ENCODE results near the gene GTF2H1. TPM values are rescaled to one million over a fixed set of nuclear protein-coding genes. Genes with fewer than 3 reads are reported as not detected.

The GTF2H1 gene
- total RNA-seq, 1 donor from 2014 or later: 57.1 TPM

- no peak for DNase-seq (ENCODE audit: low spot score)
Observed at GRCh38 chr11:18384157-18384641, 61.8 kb downstream of the GTF2H1 start.

GRCh38 chr11:18390088-18390487 is 67.7 kb downstream of the GTF2H1 start:
- Mint-ChIP-seq H3K27me3 (ENCODE audit: low read depth) (no peaks in the 10 kb centered on the region), H3K9me3 (ENCODE audit: low read depth) (no peaks in the 10 kb centered on the region), H3K27ac (ENCODE audit: unreplicated experiment) (peak overlapping the region; percentile 36), H3K4me3 (ENCODE audit: unreplicated experiment) (no peak overlapping the region), H3K4me1 (ENCODE audit: low read depth) (peaks cover 49% of the 10 kb centered on the region), H3K36me3 (ENCODE audit: low read depth) (peaks cover 2% of the 10 kb centered on the region)
- TF ChIP-seq, protein P1, sequence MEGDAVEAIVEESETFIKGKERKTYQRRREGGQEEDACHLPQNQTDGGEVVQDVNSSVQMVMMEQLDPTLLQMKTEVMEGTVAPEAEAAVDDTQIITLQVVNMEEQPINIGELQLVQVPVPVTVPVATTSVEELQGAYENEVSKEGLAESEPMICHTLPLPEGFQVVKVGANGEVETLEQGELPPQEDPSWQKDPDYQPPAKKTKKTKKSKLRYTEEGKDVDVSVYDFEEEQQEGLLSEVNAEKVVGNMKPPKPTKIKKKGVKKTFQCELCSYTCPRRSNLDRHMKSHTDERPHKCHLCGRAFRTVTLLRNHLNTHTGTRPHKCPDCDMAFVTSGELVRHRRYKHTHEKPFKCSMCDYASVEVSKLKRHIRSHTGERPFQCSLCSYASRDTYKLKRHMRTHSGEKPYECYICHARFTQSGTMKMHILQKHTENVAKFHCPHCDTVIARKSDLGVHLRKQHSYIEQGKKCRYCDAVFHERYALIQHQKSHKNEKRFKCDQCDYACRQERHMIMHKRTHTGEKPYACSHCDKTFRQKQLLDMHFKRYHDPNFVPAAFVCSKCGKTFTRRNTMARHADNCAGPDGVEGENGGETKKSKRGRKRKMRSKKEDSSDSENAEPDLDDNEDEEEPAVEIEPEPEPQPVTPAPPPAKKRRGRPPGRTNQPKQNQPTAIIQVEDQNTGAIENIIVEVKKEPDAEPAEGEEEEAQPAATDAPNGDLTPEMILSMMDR (IDR thresholded peaks at IDR 0.05): no peak
- DNase-seq (ENCODE audit: low spot score): no peak

More at GRCh38 chr11:18384157-18384641, 61.8 kb downstream of the GTF2H1 start:
- Mint-ChIP-seq H3K36me3 (ENCODE audit: low read depth) (no peaks in the 10 kb centered on the region), H3K4me3 (ENCODE audit: unreplicated experiment) (peak overlapping the region; percentile 57), H3K27ac (ENCODE audit: unreplicated experiment) (peak overlapping the region; percentile 100), H3K9me3 (ENCODE audit: low read depth) (no peaks in the 10 kb centered on the region), H3K4me1 (ENCODE audit: low read depth) (peaks cover 46% of the 10 kb centered on the region), H3K27me3 (ENCODE audit: low read depth) (no peaks in the 10 kb centered on the region)
- TF ChIP-seq, protein P1 (IDR thresholded peaks at IDR 0.05): peak; percentile 11

DNA sequence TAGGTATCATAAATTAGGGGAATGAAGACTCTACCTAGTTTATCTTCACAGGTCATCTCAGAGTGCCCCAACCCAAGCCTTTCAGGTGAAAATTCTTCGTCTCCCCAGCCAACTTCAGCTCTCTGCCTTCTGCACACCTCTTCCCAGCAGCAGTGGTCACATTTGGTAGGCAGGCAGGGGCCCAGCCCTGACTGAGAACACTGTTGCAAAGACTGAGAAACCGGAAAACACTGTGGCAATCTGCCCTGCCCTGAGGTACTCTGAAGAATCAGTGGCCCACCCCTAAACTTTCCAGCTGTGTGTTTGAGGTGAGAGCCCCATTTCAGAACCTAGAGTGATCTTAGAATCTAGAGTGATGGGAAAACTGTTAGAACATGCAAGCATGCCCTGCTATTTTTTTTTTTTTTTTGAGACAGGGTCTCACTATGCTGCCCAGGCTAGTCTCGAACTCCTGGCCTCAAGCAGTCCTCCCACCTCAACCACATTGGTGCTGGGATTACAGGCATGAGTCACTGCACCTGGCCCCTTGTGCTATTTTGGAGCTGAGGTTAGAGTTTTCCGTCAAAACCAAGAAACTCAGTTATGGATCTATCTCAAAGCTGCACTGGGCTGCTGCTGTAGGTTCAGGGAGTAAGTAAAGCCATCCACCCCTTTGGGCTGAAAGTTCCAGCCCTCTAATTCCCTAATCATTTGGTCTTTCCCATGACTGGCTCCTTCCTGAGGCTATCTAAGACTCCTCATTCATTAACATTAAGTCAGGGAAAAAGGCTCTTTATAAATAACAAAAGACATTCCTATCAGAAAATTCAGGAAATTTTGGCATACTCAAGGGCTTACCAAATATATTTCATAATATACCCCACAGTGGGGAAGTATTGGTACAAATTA is 70.3 kb downstream of the GTF2H1 start:
- DNase-seq (ENCODE audit: low spot score): no peak
- H3K27ac Mint-ChIP-seq (ENCODE audit: unreplicated experiment): peak overlapping the region; percentile 77
- TF ChIP-seq, protein P1 (IDR thresholded peaks at IDR 0.05): no peak
- no peak overlapping the region for H3K4me3 Mint-ChIP-seq (ENCODE audit: unreplicated experiment)
- H3K9me3 Mint-ChIP-seq (ENCODE audit: low read depth): no peaks in the 10 kb centered on the region
- peaks cover 46% of the 10 kb centered on the region for H3K4me1 Mint-ChIP-seq (ENCODE audit: low read depth)
- H3K27me3 Mint-ChIP-seq (ENCODE audit: low read depth): no peaks in the 10 kb centered on the region
- H3K36me3 Mint-ChIP-seq (ENCODE audit: low read depth): peaks cover 11% of the 10 kb centered on the region

DNA sequence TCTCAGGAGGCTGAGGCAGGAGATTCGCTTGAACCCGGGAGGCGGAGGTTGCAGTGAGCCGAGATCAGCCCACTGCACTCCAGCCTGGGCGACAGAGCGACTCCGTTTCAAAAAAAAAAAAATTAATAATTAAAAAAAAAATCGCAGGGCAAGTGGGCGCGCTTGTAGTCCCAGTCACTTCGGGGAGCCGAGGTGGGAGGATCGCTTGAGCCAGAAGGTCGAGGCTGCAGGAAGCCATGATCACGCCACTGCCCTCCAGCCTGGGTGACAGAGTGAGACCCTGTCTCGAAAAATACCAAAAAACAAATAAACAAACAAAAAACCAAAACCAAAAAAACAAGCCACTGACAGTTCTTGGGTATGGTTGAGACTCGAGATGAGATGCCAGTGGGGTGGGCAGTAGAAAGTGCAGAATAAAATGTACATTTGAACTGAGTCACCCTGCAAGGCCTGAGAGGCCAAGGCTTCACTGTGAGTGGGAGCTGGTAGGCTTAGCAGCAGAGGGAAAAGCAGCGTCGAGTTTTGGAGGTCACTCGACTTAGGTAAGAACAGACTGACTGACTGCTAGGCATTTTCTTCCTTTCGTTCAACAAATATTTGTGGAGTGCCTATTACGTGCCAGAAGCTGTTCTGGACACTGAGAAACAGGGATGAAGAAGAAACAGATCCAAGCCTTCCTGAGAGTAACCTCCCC is 71.4 kb downstream of the GTF2H1 start:
- Mint-ChIP-seq H3K27ac (ENCODE audit: unreplicated experiment) (peak overlapping the region; percentile 95), H3K9me3 (ENCODE audit: low read depth) (no peaks in the 10 kb centered on the region), H3K4me3 (ENCODE audit: unreplicated experiment) (peak overlapping the region; percentile 98), H3K27me3 (ENCODE audit: low read depth) (no peaks in the 10 kb centered on the region), H3K36me3 (ENCODE audit: low read depth) (peaks cover 17% of the 10 kb centered on the region), H3K4me1 (ENCODE audit: low read depth) (peaks cover 50% of the 10 kb centered on the region)
- TF ChIP-seq, protein P1 (IDR thresholded peaks at IDR 0.05): no peak
- DNase-seq (ENCODE audit: low spot score): no peak

- Mint-ChIP-seq H3K27me3 (ENCODE audit: low read depth) (no peaks in the 10 kb centered on the region), H3K4me3 (ENCODE audit: unreplicated experiment) (peak within 1 kb of the TSS; percentile 98), H3K36me3 (ENCODE audit: low read depth) (peaks cover 23% of the 10 kb centered on the region), H3K9me3 (ENCODE audit: low read depth) (no peaks in the 10 kb centered on the region), H3K4me1 (ENCODE audit: low read depth) (peaks cover 56% of the 10 kb centered on the region), H3K27ac (ENCODE audit: unreplicated experiment) (peak within 1 kb of the TSS; percentile 95)
- DNase-seq (ENCODE audit: low spot score): peak; percentile 98
- TF ChIP-seq, protein P1 (IDR thresholded peaks at IDR 0.05): no peak
Observed at GRCh38 chr11:18394275-18394927, 72.0 kb downstream of the GTF2H1 start, which contains the start of gene LDHA. TSS of gene LDHA (plus strand) at chr11:18394563. CDS start at chr11:18396843, 2,280 bp downstream.
